ENCODE results near the gene TCP11L2.
"Not testable (repeated sequence)": the region's sequence is repeated elsewhere in the genome, so short reads cannot be mapped to it uniquely, and the experiment has no call there.

Gene TCP11L2

DNA sequence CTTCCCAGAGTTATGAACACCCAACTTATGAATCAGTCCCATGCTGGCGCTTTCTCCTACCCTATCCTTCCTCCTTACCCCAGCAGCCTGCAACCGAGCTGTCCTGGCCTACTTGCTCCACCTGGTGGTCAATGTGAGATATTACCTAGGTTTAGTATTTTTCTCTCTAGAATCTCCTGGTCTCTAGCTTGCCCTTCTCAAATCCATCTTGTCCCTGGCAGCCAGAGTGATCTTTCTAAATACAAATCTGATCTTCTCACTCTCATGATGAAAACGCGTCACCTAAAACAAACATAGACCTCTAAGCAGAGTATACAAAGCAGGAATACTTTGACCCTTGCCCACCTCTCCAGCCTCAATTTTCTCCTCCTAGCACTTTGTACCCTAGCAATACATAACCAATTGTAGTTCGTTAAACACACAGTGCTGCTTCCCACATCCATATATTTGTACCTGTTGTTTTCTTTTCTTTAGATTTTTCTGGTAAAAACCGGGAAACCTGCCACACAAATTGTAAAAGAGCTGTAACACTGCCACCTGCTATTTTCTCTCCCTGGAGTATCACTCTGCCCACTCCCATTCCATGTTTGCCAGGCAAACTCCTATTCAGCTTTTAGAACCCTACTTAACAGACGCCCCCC lies 20.0 kb upstream of the TCP11L2 start:
- Histone ChIP-seq H3K36me3 (ENCODE audit: control insufficient read depth in 4 of 4, insufficient read depth in 4 of 4, low read length in 3 of 4) (no peaks in the 10 kb centered on the region), H3K9me3 (ENCODE audit: control extremely low read depth in 1 of 5, control insufficient read depth in 4 of 5, insufficient read depth in 2 of 5, low read depth in 1 of 5, low read length in 4 of 5) (peaks cover 0 to 13% (median 8%) of the 10 kb centered on the region in 5 experiments), H3K4me1 (ENCODE audit: control extremely low read depth in 1 of 4, control insufficient read depth in 4 of 4, insufficient read depth in 4 of 4, low read length in 3 of 4) (peaks cover 0 to 7% (median 1%) of the 10 kb centered on the region in 4 experiments), H3K27ac (ENCODE audit: insufficient read depth in 1 of 2, low read depth in 1 of 2, low read length in 2 of 2, poor library complexity in 1 of 2, severe bottlenecking in 2 of 2) (no peak overlapping the region), H3K27me3 (replicated peaks in 2 of 5; ENCODE audit: control insufficient read depth in 4 of 5, insufficient read depth in 5 of 5, low read length in 4 of 5) (peaks cover 0 to 2% (median 0%) of the 10 kb centered on the region in 5 experiments), H3K4me3 (ENCODE audit: control insufficient read depth in 1 of 7, extremely low read depth in 1 of 7, insufficient read depth in 4 of 7, low read depth in 2 of 7, low read length in 6 of 7) (no peak overlapping the region)
- WGBS (ENCODE audit: insufficient coverage) = 70% methylated on average over 4 of the region's 7 CpGs
- ChIA-PET POLR2A (interaction anchor here (0.6 kb wide), 1 partner anchor 10 kb away, joined by 3 read pairs; no protein-coding TSS in a partner anchor), CTCF (interaction anchor here (0.6 to 3.4 kb wide), 23 partner anchors 9 to 862 kb away, joined by 3 to 43 read pairs (median 4); partner anchors contain the start of genes POLR3B and TCP11L2)
- peak; percentile 58 to 77 (median 73) for DNase-seq

DNA sequence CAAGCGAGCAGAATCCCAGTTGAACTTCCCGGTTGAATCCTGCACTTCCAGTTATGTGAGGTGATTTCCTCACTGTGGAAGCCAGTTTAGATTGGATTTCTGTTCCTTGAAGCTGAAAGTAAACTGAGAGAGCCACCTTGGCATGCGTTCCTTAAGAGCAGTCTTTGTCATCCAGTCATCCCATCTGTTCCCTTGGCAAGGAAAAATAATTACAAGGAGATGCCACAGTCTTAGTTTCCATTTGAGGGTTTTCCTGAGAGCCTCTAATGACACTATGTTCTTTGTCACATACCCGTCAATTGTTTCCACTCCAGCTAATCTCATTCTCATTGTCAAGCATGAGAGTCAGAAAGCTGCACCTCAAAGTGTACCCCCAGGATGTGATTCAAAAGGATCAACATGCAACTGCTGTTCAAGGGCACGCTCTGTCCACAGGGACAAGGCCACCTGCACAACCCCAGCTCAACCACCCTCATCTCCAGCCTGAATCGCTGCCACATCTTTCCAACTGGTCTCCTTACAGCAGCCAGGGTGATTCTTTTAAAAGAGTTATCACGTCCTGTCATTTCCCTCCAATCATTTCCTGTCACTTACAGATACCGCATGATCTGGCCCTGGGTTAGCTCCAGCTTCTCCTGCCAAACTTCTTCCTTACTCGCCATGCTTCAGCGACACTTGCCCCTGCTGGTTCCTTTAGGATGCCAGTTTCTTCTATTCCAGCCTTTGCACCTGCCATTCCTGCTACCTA lies 18.0 kb upstream of the TCP11L2 start:
- POLR2A ChIA-PET = no interaction called here
- CTCF ChIA-PET = interaction anchor here (0.9 to 3.4 kb wide), 6 partner anchors 13 to 61 kb away, joined by 3 to 43 read pairs (median 4); no protein-coding TSS in a partner anchor
- Histone ChIP-seq H3K4me3 (ENCODE audit: control insufficient read depth in 1 of 7, extremely low read depth in 1 of 7, insufficient read depth in 4 of 7, low read depth in 2 of 7, low read length in 6 of 7) (no peak overlapping the region), H3K36me3 (ENCODE audit: control insufficient read depth in 4 of 4, insufficient read depth in 4 of 4, low read length in 3 of 4) (no peaks in the 10 kb centered on the region), H3K27me3 (replicated peaks in 2 of 5; ENCODE audit: control insufficient read depth in 4 of 5, insufficient read depth in 5 of 5, low read length in 4 of 5) (peaks cover 0 to 2% (median 0%) of the 10 kb centered on the region in 5 experiments), H3K9me3 (ENCODE audit: control extremely low read depth in 1 of 5, control insufficient read depth in 4 of 5, insufficient read depth in 2 of 5, low read depth in 1 of 5, low read length in 4 of 5) (peaks cover 0 to 13% (median 8%) of the 10 kb centered on the region in 5 experiments), H3K27ac (ENCODE audit: insufficient read depth in 1 of 2, low read depth in 1 of 2, low read length in 2 of 2, poor library complexity in 1 of 2, severe bottlenecking in 2 of 2) (no peak overlapping the region), H3K4me1 (ENCODE audit: control extremely low read depth in 1 of 4, control insufficient read depth in 4 of 4, insufficient read depth in 4 of 4, low read length in 3 of 4) (peaks cover 0 to 7% (median 1%) of the 10 kb centered on the region in 4 experiments)
- 43% methylated on average over 10 of the region's 10 CpGs for WGBS (ENCODE audit: insufficient coverage)
- peak in 1 of 3 donors; percentile 32 for DNase-seq

DNA sequence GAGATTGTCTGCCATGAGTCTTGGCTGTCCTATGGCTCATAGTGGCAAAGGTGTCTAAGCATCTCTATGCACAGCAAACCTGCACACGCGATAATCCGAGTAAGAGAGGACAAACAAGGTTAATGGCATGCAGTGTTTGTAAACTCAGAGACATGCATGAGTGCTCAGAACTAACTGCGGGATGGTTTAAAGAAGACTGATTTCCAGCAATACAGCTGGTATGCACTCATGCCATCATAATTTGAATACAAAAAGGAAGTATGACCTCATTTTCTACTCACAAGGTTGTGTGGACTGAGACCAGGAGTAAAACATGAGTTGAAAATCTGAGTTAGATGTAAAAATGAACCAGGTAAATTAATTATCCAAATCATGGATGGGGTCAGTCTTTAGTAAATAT lies 16.6 kb upstream of the TCP11L2 start:
- WGBS (ENCODE audit: insufficient coverage) = 100% methylated on average over 3 of the region's 4 CpGs
- H3K4me1 ChIP-seq (ENCODE audit: control extremely low read depth in 1 of 4, control insufficient read depth in 4 of 4, insufficient read depth in 4 of 4, low read length in 3 of 4) = peaks cover 0 to 7% (median 1%) of the 10 kb centered on the region in 4 experiments
- peaks cover 0 to 13% (median 8%) of the 10 kb centered on the region in 5 experiments for H3K9me3 ChIP-seq (ENCODE audit: control extremely low read depth in 1 of 5, control insufficient read depth in 4 of 5, insufficient read depth in 2 of 5, low read depth in 1 of 5, low read length in 4 of 5)
- POLR2A ChIA-PET = no interaction called here
- no peak overlapping the region for H3K4me3 ChIP-seq (ENCODE audit: control insufficient read depth in 1 of 7, extremely low read depth in 1 of 7, insufficient read depth in 4 of 7, low read depth in 2 of 7, low read length in 6 of 7)
- DNase-seq = no peak
- CTCF ChIA-PET = no interaction called here
- no peaks in the 10 kb centered on the region for H3K36me3 ChIP-seq (ENCODE audit: control insufficient read depth in 4 of 4, insufficient read depth in 4 of 4, low read length in 3 of 4)
- H3K27ac ChIP-seq (ENCODE audit: insufficient read depth in 1 of 2, low read depth in 1 of 2, low read length in 2 of 2, poor library complexity in 1 of 2, severe bottlenecking in 2 of 2) = no peak overlapping the region
- peaks cover 0 to 2% (median 0%) of the 10 kb centered on the region in 5 experiments for H3K27me3 ChIP-seq (replicated peaks in 2 of 5; ENCODE audit: control insufficient read depth in 4 of 5, insufficient read depth in 5 of 5, low read length in 4 of 5)

DNA sequence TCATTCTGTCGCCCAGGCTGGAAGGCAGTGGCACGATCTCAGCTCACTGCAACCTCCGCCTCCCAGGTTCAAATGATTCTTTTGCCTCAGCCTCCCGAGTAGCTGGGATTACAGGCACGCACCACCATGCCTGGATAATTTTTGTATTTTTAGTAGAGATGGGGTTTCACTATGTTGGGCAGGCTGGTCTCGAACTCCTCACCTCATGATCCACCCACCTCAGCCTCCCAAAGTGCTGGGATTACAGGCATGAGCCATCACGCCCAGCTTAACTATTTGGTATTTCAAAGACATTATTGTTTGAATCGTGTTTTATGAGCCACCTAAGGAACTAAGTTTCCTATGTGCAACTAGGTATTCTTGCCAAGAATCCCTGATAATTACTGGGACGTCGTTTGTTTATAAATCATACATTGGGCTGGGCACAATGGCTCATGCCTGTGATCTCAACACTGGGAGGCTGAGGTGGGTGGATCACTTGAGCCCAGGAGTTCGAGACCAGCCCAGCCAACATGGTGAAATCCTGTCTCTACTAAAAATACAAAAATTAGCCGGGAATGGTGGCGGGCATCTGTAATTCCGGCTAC lies 15.9 kb upstream of the TCP11L2 start:
- H3K9me3 ChIP-seq (ENCODE audit: control extremely low read depth in 1 of 5, control insufficient read depth in 4 of 5, insufficient read depth in 2 of 5, low read depth in 1 of 5, low read length in 4 of 5); H3K36me3 ChIP-seq (ENCODE audit: control insufficient read depth in 4 of 4, insufficient read depth in 4 of 4, low read length in 3 of 4); DNase-seq; H3K27me3 ChIP-seq (replicated peaks in 2 of 5; ENCODE audit: control insufficient read depth in 4 of 5, insufficient read depth in 5 of 5, low read length in 4 of 5); POLR2A ChIA-PET; H3K4me1 ChIP-seq (ENCODE audit: control extremely low read depth in 1 of 4, control insufficient read depth in 4 of 4, insufficient read depth in 4 of 4, low read length in 3 of 4); H3K27ac ChIP-seq (ENCODE audit: insufficient read depth in 1 of 2, low read depth in 1 of 2, low read length in 2 of 2, poor library complexity in 1 of 2, severe bottlenecking in 2 of 2); CTCF ChIA-PET; H3K4me3 ChIP-seq (ENCODE audit: control insufficient read depth in 1 of 7, extremely low read depth in 1 of 7, insufficient read depth in 4 of 7, low read depth in 2 of 7, low read length in 6 of 7): not testable (repeated sequence)
- 98% methylated on average over 12 of the region's 14 CpGs for WGBS (ENCODE audit: insufficient coverage)

DNA sequence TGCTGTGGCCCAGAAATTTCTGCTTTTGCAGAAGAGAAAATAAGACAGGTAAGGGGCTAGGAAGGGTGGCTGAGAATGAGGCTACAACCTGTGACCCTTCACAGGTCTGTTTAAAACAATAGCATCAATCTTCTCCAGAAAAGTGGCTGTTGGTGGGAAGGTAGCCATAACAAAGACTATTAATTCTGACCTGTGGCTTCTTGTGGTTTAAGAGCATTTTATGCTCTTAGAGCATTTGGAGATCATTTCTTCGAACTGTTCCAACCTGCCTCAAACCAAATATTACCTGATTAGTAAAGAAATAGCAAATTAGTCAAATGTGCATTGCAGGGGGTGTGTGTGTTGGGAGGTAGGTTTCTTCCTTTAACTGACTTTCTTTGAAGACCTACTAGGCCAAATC lies 15.2 kb upstream of the TCP11L2 start:
- H3K4me3 ChIP-seq (ENCODE audit: control insufficient read depth in 1 of 7, extremely low read depth in 1 of 7, insufficient read depth in 4 of 7, low read depth in 2 of 7, low read length in 6 of 7) = no peak overlapping the region
- ChIA-PET CTCF (no interaction called here), POLR2A (no interaction called here)
- WGBS (ENCODE audit: insufficient coverage) = no CpG with 5 or more reads among the region's 1 CpG
- H3K9me3 ChIP-seq (ENCODE audit: control extremely low read depth in 1 of 5, control insufficient read depth in 4 of 5, insufficient read depth in 2 of 5, low read depth in 1 of 5, low read length in 4 of 5) = peaks cover 0 to under 1% (median under 1%) of the 10 kb centered on the region in 5 experiments
- peaks cover 0 to 7% (median 1%) of the 10 kb centered on the region in 4 experiments for H3K4me1 ChIP-seq (ENCODE audit: control extremely low read depth in 1 of 4, control insufficient read depth in 4 of 4, insufficient read depth in 4 of 4, low read length in 3 of 4)
- no peaks in the 10 kb centered on the region for H3K36me3 ChIP-seq (ENCODE audit: control insufficient read depth in 4 of 4, insufficient read depth in 4 of 4, low read length in 3 of 4)
- peaks cover 0 to 2% (median 0%) of the 10 kb centered on the region in 5 experiments for H3K27me3 ChIP-seq (replicated peaks in 2 of 5; ENCODE audit: control insufficient read depth in 4 of 5, insufficient read depth in 5 of 5, low read length in 4 of 5)
- no peak overlapping the region for H3K27ac ChIP-seq (ENCODE audit: insufficient read depth in 1 of 2, low read depth in 1 of 2, low read length in 2 of 2, poor library complexity in 1 of 2, severe bottlenecking in 2 of 2)
- no peak for DNase-seq

DNA sequence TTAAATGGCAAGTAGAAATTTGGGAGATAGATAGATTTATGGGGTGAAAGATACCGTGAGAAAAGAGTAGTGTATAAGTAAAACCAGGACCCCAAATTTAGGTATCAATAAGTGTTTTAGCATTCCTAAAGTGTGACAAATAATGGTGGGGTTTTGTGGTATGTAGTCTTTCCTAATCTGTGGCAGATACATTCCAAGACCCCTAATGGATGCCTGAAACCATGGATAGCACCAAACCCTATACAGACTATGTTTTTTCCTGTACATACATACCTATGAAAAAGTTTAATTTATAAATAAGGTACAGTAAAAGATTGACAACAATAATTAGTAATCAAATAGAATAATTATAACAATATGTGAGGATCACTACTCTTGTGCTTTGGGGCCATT lies 14.4 kb upstream of the TCP11L2 start:
- Histone ChIP-seq H3K36me3 (ENCODE audit: control insufficient read depth in 4 of 4, insufficient read depth in 4 of 4, low read length in 3 of 4) (no peaks in the 10 kb centered on the region), H3K27ac (ENCODE audit: insufficient read depth in 1 of 2, low read depth in 1 of 2, low read length in 2 of 2, poor library complexity in 1 of 2, severe bottlenecking in 2 of 2) (no peak overlapping the region), H3K4me1 (ENCODE audit: control extremely low read depth in 1 of 4, control insufficient read depth in 4 of 4, insufficient read depth in 4 of 4, low read length in 3 of 4) (peaks cover 0 to 7% (median 1%) of the 10 kb centered on the region in 4 experiments), H3K4me3 (ENCODE audit: control insufficient read depth in 1 of 7, extremely low read depth in 1 of 7, insufficient read depth in 4 of 7, low read depth in 2 of 7, low read length in 6 of 7) (no peak overlapping the region), H3K9me3 (ENCODE audit: control extremely low read depth in 1 of 5, control insufficient read depth in 4 of 5, insufficient read depth in 2 of 5, low read depth in 1 of 5, low read length in 4 of 5) (no peaks in the 10 kb centered on the region), H3K27me3 (replicated peaks in 2 of 5; ENCODE audit: control insufficient read depth in 4 of 5, insufficient read depth in 5 of 5, low read length in 4 of 5) (peaks cover 0 to 2% (median 0%) of the 10 kb centered on the region in 5 experiments)
- no peak for DNase-seq
- no CpG with 5 or more reads among the region's 1 CpG for WGBS (ENCODE audit: insufficient coverage)
- POLR2A ChIA-PET = no interaction called here
- CTCF ChIA-PET = no interaction called here
